Measurements from ENCODE around the gene DYNLL2. TPM values are rescaled to one million over a fixed set of nuclear protein-coding genes. Genes with fewer than 3 reads are reported as not detected.
"Not testable (repeated sequence)": the region's sequence is repeated elsewhere in the genome, so short reads cannot be mapped to it uniquely, and the experiment has no call there.

The DYNLL2 gene
- 10 to 100 TPM; 21.3 to 28.3 TPM for total RNA-seq

GRCh38 chr17:58082870-58083490 is at the start of gene DYNLL2:
Gene DYNLL2 (plus strand): TSS chr17:58083419. CDS start chr17:58087091, 3,672 bp downstream.
- Mint-ChIP-seq H3K4me1 (peaks cover 35% of the 10 kb centered on the region), H3K9me3 (ENCODE audit: low read depth) (no peaks in the 10 kb centered on the region), H3K4me3 (peak within 1 kb of the TSS; percentile 83), H3K27ac (peak within 1 kb of the TSS; percentile 79), H3K36me3 (ENCODE audit: low read depth) (peaks cover 27% of the 10 kb centered on the region), H3K27me3 (no peaks in the 10 kb centered on the region)
- ChIA-PET CTCF (interaction anchor here (0.8 kb wide), 1 partner anchor 13 kb away, joined by 3 read pairs; no protein-coding TSS in a partner anchor), POLR2A (interaction anchor here (0.6 to 2.5 kb wide), 5 partner anchors 9 to 84 kb away, joined by 3 to 17 read pairs (median 3); partner anchors contain the start of gene SRSF1)
- DNase-seq (peak; percentile 95), ATAC-seq (peak; percentile 89)
- intact Hi-C loops (cut with DNase I, micrococcal nuclease) = loop anchor here in 1 of 2 experiments (1.0 to 10.0 kb wide), 9 partner anchors 76 to 1248 kb away; partner anchors contain the start of genes AKAP1, C17orf67, DGKE and MKS1

GRCh38 chr17:58039975-58040374 is 43.2 kb upstream of the DYNLL2 start:
- Mint-ChIP-seq H3K27me3 (peaks cover 24% of the 10 kb centered on the region), H3K4me3 (no peak overlapping the region), H3K4me1 (no peaks in the 10 kb centered on the region), H3K9me3 (ENCODE audit: low read depth) (no peaks in the 10 kb centered on the region), H3K27ac (no peak overlapping the region), H3K36me3 (ENCODE audit: low read depth) (no peaks in the 10 kb centered on the region)
- ChIA-PET POLR2A (no interaction called here), CTCF (interaction anchor here (1.2 to 1.5 kb wide), 3 partner anchors 17 to 207 kb away, joined by 3 to 4 read pairs (median 4); no protein-coding TSS in a partner anchor)
- no peak for DNase-seq
- ATAC-seq = no peak
- intact Hi-C loops (cut with DNase I, micrococcal nuclease) = no loop called here

GRCh38 chr17:58040386-58040785 is 42.8 kb upstream of the DYNLL2 start:
- POLR2A ChIA-PET = no interaction called here
- Mint-ChIP-seq H3K4me1 (no peaks in the 10 kb centered on the region), H3K4me3 (no peak overlapping the region), H3K27me3 (peaks cover 24% of the 10 kb centered on the region), H3K36me3 (ENCODE audit: low read depth) (no peaks in the 10 kb centered on the region), H3K27ac (no peak overlapping the region), H3K9me3 (ENCODE audit: low read depth) (no peaks in the 10 kb centered on the region)
- CTCF ChIA-PET = interaction anchor here (1.2 to 1.5 kb wide), 3 partner anchors 17 to 207 kb away, joined by 3 to 4 read pairs (median 4); no protein-coding TSS in a partner anchor
- ATAC-seq = no peak
- intact Hi-C loops (cut with DNase I, micrococcal nuclease) = no loop called here
- DNase-seq = no peak

- H3K4me3 Mint-ChIP-seq = no peak overlapping the region
- DNase-seq = no peak
- H3K4me1 Mint-ChIP-seq = no peaks in the 10 kb centered on the region
- POLR2A ChIA-PET = interaction anchor here (0.6 kb wide), 1 partner anchor 33 kb away, joined by 3 read pairs; no protein-coding TSS in a partner anchor
- no peak overlapping the region for H3K27ac Mint-ChIP-seq
- ATAC-seq = no peak
- intact Hi-C loops (cut with DNase I, micrococcal nuclease) = no loop called here
- CTCF ChIA-PET = interaction anchor here (0.5 to 1.5 kb wide), 4 partner anchors 16 to 208 kb away, joined by 3 to 4 read pairs (median 4); no protein-coding TSS in a partner anchor
- H3K27me3 Mint-ChIP-seq = peaks cover 24% of the 10 kb centered on the region
- no peaks in the 10 kb centered on the region for H3K36me3 Mint-ChIP-seq (ENCODE audit: low read depth)
- H3K9me3 Mint-ChIP-seq (ENCODE audit: low read depth) = no peaks in the 10 kb centered on the region
These were observed 42.1 kb upstream of the DYNLL2 start for GRCh38 chr17:58041161-58041560.

GRCh38 chr17:58043221-58044181 is 39.7 kb upstream of the DYNLL2 start:
- H3K27ac Mint-ChIP-seq = no peak overlapping the region
- DNase-seq = no peak
- POLR2A ChIA-PET = interaction anchor here (0.6 kb wide), 1 partner anchor 36 kb away, joined by 3 read pairs; no protein-coding TSS in a partner anchor
- H3K27me3 Mint-ChIP-seq = peaks cover 27% of the 10 kb centered on the region
- H3K36me3 Mint-ChIP-seq (ENCODE audit: low read depth) = no peaks in the 10 kb centered on the region
- intact Hi-C loops (cut with DNase I, micrococcal nuclease) = no loop called here
- no peaks in the 10 kb centered on the region for H3K4me1 Mint-ChIP-seq
- CTCF ChIA-PET = interaction anchor here (0.6 to 1.2 kb wide), 4 partner anchors 70 to 260 kb away, joined by 3 to 5 read pairs (median 4); no protein-coding TSS in a partner anchor
- H3K4me3 Mint-ChIP-seq = no peak overlapping the region
- no peaks in the 10 kb centered on the region for H3K9me3 Mint-ChIP-seq (ENCODE audit: low read depth)
- ATAC-seq = no peak

GRCh38 chr17:58044256-58044655 is 39.0 kb upstream of the DYNLL2 start:
- CTCF ChIA-PET = interaction anchor here (0.5 kb wide), 1 partner anchor 631 kb away, joined by 3 read pairs; no protein-coding TSS in a partner anchor
- H3K4me1 Mint-ChIP-seq; H3K36me3 Mint-ChIP-seq (ENCODE audit: low read depth); H3K4me3 Mint-ChIP-seq; H3K27ac Mint-ChIP-seq; ATAC-seq; DNase-seq; POLR2A ChIA-PET; H3K9me3 Mint-ChIP-seq (ENCODE audit: low read depth); intact Hi-C loops (cut with DNase I, micrococcal nuclease): not testable (repeated sequence)
- H3K27me3 Mint-ChIP-seq = peaks cover 29% of the 10 kb centered on the region

GRCh38 chr17:58046239-58047094 is 36.8 kb upstream of the DYNLL2 start:
- intact Hi-C loops (cut with DNase I, micrococcal nuclease) = no loop called here
- Mint-ChIP-seq H3K27me3 (peaks cover 26% of the 10 kb centered on the region), H3K4me3 (no peak overlapping the region), H3K9me3 (ENCODE audit: low read depth) (no peaks in the 10 kb centered on the region), H3K36me3 (ENCODE audit: low read depth) (no peaks in the 10 kb centered on the region), H3K27ac (no peak overlapping the region), H3K4me1 (no peaks in the 10 kb centered on the region)
- POLR2A ChIA-PET = no interaction called here
- ATAC-seq = no peak
- no peak for DNase-seq
- CTCF ChIA-PET = no interaction called here

- POLR2A ChIA-PET = no interaction called here
These were observed 35.7 kb upstream of the DYNLL2 start for GRCh38 chr17:58047376-58048150.

GRCh38 chr17:58049533-58049932 is 33.7 kb upstream of the DYNLL2 start:
- no peak overlapping the region for H3K4me3 Mint-ChIP-seq
- peaks cover 8% of the 10 kb centered on the region for H3K27me3 Mint-ChIP-seq
- DNase-seq (no peak), ATAC-seq (no peak)
- H3K36me3 Mint-ChIP-seq (ENCODE audit: low read depth) = no peaks in the 10 kb centered on the region
- intact Hi-C loops (cut with DNase I, micrococcal nuclease) = no loop called here
- ChIA-PET POLR2A (no interaction called here), CTCF (interaction anchor here (1.7 kb wide), 1 partner anchor 52 kb away, joined by 4 read pairs; no protein-coding TSS in a partner anchor)
- no peaks in the 10 kb centered on the region for H3K9me3 Mint-ChIP-seq (ENCODE audit: low read depth)
- peak overlapping the region; percentile 19 for H3K27ac Mint-ChIP-seq
- peaks cover 15% of the 10 kb centered on the region for H3K4me1 Mint-ChIP-seq

More at GRCh38 chr17:58047376-58048150, 35.7 kb upstream of the DYNLL2 start:
- DNase-seq = no peak
- Mint-ChIP-seq H3K27ac (no peak overlapping the region), H3K27me3 (peaks cover 22% of the 10 kb centered on the region), H3K36me3 (ENCODE audit: low read depth) (no peaks in the 10 kb centered on the region), H3K4me1 (peaks cover 3% of the 10 kb centered on the region), H3K9me3 (ENCODE audit: low read depth) (no peaks in the 10 kb centered on the region), H3K4me3 (no peak overlapping the region)
- no peak for ATAC-seq
- intact Hi-C loops (cut with DNase I, micrococcal nuclease) = no loop called here
- CTCF ChIA-PET = no interaction called here

- no peak overlapping the region for H3K27ac Mint-ChIP-seq
- ATAC-seq (no peak), DNase-seq (no peak)
- POLR2A ChIA-PET = no interaction called here
- no peaks in the 10 kb centered on the region for H3K9me3 Mint-ChIP-seq (ENCODE audit: low read depth)
- H3K4me1 Mint-ChIP-seq = peaks cover 15% of the 10 kb centered on the region
- H3K27me3 Mint-ChIP-seq = peaks cover 8% of the 10 kb centered on the region
- no peaks in the 10 kb centered on the region for H3K36me3 Mint-ChIP-seq (ENCODE audit: low read depth)
- intact Hi-C loops (cut with DNase I, micrococcal nuclease) = no loop called here
- H3K4me3 Mint-ChIP-seq = no peak overlapping the region
- CTCF ChIA-PET = interaction anchor here (1.1 kb wide), 2 partner anchors 10 to 20 kb away, joined by 3 read pairs; no protein-coding TSS in a partner anchor
These were observed 32.3 kb upstream of the DYNLL2 start for GRCh38 chr17:58050966-58051365.

Measured in activated CD4-positive, alpha-beta T cell treated with anti-CD3 and anti-CD28 coated beads for 36 hours (primary cell).